Hindlimb muscle (tissue), 1 donor: ENCODE measurements around the gene RAB1A. TPM values are rescaled to one million over a fixed set of nuclear protein-coding genes. Genes with fewer than 3 reads are reported as not detected.
A peak's percentile ranks its signal among the peaks of the same experiment; 100 is the strongest.
"Not testable (repeated sequence)": the region's sequence is repeated elsewhere in the genome, so short reads cannot be mapped to it uniquely, and the experiment has no call there.

Source experiments
- DNase-seq: peaks from one replicate; pipeline ENCODE4 v3.0.0-alpha.2; 2013
- polyA plus RNA-seq: library from polyadenylated mRNA; unstranded; fragments of 120-200 nt; gene quantifications from one replicate; pipeline ENCODE4 v1.2.1, GENCODE V29; 2013; ENCODE audit not compliant: insufficient read length

RAB1A gene
- polyA plus RNA-seq, 1 donor, result 111 TPM

DNA sequence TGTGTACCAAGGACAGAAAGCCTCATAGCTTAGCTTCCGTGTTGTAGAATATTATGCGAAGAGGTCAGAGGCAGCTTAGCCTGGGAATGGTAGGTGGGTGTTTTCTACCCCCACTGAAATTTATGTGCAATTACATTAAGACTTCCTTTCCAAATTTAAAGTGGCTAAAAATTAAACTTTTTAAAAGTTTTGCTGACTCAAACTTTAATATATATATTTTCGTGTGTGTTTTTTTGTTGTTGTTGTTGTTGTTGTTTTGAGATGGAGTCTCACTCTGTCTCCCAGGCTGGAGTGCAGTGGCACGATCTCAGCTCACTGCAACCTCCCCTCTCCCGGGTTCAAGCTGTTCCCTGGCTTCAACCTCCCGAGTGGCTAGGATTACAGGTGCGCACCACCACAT, 4.3 kb upstream of the RAB1A start:
- no peak for DNase-seq

DNA sequence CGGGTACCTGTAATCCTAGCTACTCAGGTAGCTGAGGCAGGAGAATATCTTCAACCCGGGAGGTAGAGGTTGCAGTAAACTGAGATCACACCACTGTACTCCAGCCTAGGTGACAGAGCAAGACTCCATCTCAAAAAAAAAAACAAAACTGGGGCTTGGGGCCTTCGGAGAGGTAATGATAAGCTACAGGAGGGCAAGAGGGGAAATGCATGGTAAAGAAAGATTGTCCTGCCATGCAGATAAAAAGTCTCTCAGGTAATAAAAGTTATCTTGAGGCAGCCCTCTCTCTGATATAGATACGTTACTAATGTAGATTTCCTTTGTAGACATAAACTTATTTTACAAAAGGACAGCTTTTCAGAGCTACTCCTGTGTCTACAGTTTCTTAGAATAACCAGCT, 3.7 kb upstream of the RAB1A start:
- no peak for DNase-seq

DNA sequence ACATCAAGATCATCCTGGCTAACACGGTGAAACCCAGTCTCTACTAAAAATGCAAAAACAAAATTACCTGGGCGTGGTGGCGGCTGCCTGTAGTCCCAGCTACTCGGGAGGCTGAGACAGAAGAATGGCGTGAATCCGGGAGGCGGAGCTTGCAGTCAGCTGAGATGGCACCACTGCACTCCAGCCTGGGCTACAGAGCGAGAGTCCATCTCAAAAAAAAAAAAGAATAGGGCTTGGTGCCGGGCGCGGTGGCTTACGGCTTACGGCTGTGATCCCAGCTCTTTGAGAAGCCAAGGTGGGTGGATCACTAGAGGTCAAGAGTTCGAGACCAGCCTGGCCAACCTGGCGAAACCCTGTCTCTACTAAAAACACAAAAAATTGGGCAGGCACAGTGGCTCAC, 3.0 kb upstream of the RAB1A start:
- not testable (repeated sequence) for DNase-seq

GRCh38 chr2:65130664-65131175, 814 bp upstream of the RAB1A start:
- peak; percentile 77 for DNase-seq

DNA sequence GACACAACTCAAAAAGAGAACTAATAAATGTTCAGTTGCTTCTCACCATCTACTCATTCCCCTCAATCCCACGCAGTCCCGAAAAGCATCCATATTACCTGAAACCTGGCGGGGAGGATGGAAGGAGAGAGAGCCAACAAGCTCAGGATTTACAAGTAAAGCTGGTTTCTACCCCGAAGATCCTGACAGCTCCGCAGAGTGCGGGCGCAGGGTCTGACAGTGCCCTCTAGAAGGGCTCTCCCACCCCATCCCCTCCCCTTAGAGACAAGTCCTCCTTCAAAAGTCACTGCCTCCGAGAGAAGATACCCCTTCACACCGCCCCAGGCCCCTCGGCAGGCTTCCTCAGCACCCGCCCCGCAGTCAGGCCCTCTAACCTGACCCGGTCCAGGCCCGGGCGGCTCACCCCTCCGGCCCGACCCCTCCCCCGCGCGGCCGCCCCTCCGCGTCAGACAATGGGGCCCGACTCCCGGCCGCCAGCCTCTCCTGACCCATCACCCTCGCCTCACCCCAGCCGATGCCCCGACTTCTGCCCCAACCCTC, 550 bp downstream of the RAB1A start:
- DNase-seq, result no peak

DNA sequence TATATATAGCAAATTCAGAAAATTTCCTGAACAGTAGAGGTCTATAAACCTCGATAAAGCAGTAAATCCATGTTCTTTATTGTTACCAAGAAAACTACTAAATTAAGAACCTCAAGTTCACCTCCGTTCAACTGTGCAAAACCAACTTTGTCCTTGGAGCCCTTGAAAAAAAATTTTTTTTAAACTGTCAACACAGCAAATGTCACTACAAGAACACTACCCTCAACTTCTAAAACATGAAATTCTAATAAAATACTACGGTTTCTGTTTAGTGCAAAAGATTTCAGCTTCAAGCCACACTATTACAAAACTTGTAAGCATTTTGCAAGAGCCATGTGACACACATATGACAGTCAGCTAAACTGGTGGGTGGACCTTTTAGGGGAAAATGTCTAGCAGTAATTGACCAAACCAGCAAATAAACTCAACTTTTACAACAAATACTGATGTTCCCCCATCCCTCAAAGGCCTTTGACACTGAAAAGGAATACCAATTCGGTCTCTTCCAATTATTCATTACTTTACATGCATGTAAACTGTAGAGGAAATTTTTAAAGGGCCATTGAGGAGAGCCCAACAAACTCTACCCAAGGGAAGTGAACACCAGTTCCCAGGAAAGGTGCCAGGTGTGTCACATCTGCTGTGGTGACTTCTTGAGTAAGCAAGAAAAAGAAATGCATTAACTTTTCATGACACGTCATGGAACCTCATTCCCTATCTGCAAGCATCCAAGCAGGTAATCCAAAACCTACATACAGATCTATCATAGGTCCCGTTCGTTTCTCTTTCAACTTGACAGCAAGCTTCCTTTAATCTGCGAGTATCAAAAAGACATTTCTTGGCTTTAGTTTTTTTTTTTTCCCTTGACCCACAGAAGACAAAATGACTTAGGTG, 1.4 kb downstream of the RAB1A start:
- DNase-seq, result peak; percentile 24

DNA sequence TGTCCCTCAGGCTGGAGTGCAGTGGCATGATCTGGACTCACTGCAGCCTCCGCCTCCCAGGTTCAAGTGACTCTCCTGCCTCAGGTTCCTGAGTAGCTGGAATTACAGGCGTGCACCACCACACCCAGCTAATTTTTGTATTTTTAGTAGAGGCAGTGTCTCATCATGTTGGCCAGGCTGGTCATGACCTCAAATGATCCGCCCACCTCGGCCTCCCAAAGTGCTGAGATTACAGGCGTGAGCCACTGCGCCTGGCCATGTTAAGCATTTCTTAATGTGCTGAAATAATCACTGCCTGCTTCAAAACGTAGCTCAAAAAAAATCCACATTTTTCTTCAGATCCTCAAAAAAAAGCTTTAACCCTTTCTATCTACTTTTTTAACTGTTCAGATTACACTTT, 4.4 kb downstream of the RAB1A start:
- DNase-seq, result not testable (repeated sequence)

DNA sequence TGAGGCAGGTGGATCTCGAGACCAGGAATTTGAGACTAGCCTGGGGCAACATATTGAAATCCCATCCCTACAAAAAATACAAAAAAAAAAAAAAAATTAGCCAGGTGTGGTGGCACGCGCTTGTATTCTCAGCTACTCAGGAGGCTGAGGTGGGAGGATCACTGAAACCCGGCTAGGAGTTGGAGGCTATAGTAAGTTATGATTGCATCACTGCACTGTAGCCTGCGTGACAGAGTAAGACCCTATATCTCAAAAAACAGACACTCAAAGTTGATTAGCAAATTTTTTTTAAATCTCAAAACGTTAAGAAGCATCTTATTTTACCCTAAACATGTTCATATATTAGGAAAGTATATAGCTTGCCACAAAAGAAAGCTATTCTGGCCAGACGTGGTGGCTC, 7.6 kb downstream of the RAB1A start:
- DNase-seq, result no peak

- no peak for DNase-seq
These were observed 8.8 kb downstream of the RAB1A start for GRCh38 chr2:65120990-65121693.

DNA sequence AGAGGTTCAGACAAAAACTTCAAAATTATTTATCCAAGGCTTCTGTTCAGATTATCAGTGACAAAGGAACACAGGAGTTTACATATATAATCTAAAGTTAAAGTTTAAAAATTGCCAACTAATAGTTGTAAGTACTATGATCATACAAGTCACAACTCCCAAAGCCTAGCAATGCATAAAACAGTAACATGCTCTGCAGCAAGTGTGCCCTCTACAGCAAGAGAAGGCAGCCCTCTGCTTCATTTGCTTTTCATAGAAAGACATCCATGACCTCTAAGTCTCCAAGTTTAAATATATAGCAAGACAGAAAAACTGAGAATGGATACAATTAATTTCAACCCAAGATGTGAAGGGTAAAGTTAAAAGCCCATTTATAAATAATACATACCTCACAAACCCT, 13.3 kb downstream of the RAB1A start:
- no peak for DNase-seq

DNA sequence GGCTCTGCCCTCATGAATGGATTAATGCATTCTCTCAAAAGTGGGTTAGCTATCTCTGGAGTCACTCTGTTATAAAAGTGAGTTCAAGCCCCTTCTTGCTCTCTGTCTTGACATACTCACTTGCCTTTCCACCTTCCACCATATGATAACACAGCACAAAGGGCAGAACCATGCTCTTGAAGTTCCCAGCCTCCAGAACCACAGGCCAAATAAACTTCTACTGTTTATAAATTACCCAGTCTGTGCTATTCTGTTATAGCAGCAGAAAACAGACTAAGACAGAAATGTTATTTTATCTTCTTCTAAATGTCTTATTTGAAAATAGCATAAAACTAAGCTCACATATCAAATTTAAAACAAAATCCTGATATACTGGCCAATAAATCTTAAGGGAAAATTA, 15.0 kb downstream of the RAB1A start:
- no peak for DNase-seq

- DNase-seq, result no peak
These were observed 16.1 kb downstream of the RAB1A start for GRCh38 chr2:65113816-65114215.

DNA sequence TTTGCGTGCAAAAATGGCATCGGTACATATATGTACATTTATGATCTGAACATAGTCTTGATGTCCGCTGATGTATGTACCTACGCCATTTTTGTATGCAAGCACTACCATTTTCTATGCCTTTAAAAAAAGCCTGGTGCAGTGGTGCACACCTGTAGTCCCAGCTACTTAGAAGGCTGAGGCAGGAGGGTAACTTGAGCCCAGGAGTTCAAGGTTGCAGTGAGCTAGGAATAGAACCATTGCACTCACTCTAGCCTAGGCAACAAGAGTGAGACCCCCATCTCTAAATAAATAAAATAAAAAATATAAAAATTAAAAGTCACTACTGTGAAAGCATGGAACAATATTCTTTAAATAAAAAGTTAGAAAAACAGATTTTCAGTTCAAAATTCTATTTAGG, 16.7 kb downstream of the RAB1A start:
- no peak for DNase-seq

- DNase-seq, result no peak
These were observed 17.3 kb downstream of the RAB1A start for GRCh38 chr2:65112633-65113032.

- DNase-seq, result no peak
These were observed 21.1 kb downstream of the RAB1A start for GRCh38 chr2:65108780-65109179.

DNA sequence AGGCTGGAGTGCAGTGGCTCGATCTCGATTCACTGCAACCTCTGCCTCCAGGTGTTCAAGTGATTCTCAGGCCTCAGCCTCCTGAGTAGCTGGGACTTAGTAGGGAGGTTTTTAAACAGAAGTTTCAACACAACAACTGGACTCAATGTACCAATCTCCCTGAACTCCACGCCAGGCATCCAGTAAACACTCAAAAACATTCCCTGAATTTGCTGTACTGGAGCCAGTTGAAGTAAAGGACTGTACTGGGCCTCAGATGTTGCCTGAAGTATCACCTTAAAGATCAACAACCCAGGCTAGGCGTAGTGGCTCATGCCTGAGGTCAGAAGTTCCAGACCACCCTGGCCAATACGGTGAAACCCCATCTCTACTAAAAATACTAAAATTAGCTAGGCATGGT, 22.4 kb downstream of the RAB1A start:
- no peak for DNase-seq

GRCh38 chr2:65103013-65103715, 26.7 kb downstream of the RAB1A start:
- no peak for DNase-seq

- no peak for DNase-seq
These were observed 28.8 kb downstream of the RAB1A start for GRCh38 chr2:65101071-65101470.

GRCh38 chr2:65098741-65099140, 31.2 kb downstream of the RAB1A start:
- DNase-seq, result no peak

- DNase-seq, result no peak
These were observed 32.1 kb downstream of the RAB1A start for GRCh38 chr2:65097844-65098243.

DNA sequence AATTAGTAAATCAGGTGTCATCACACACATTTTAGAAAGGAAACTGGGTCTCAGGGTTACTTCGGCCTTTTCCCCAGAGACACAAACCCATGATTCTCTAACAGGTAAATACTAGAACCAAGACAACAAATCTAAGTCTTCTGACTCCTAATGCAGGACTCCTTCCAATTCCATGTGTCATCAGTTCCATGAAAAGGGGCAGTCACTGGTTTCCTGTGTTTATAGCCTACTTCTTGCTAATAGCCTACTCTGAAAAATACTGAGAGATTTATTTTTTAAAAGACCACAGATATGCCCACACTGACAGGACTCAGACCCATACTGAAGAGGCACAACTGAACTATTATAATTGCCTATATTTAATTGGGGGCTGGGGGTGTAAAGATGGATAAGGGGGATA, 33.0 kb downstream of the RAB1A start:
- no peak for DNase-seq

DNA sequence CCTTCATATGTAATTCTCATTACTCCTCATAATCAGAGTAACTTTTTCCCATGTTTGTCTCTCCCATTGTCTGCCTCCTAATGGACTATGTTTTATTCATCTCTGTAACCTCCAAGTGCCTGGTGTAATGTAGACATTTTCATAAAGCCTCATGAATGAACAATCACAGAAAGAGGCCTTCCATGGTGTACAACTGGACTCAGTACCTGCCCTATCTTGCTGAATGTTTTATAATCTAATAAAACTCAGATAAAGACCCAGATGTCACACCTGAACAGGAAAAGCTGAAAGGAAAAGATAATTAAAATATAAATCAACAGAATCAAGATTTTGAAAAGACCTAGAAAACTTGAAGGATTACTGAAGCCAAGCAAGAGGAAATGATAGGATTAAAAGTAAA, 36.7 kb downstream of the RAB1A start:
- DNase-seq, result no peak

GRCh38 chr2:65092791-65093190, 37.1 kb downstream of the RAB1A start:
- DNase-seq, result no peak
